HepG2 (cell line): ENCODE results near the gene PLK5. TPM values are rescaled to one million over a fixed set of nuclear protein-coding genes. Genes with fewer than 3 reads are reported as not detected.

ENCODE experiments used
- ATRX ChIP-seq: sonication (generic); formaldehyde crosslinking; IDR thresholded peaks from 2 replicates; pipeline ENCODE4 v1.4.0; 2020; ENCODE audit warnings: missing genetic modification reagents, borderline replicate concordance
- BRCA1 ChIP-seq: sonication (generic); formaldehyde crosslinking; IDR thresholded peaks from 2 replicates; pipeline ENCODE4 v1.4.0; 2020; ENCODE audit warnings: missing genetic modification reagents
- FOXK1 ChIP-seq: sonication (generic); formaldehyde crosslinking; IDR thresholded peaks from 2 replicates; pipeline ENCODE4 v1.4.0; 2020; ENCODE audit warnings: low read depth, missing genetic modification reagents, borderline replicate concordance
- GABPA ChIP-seq, 2 experiments: IDR thresholded peaks; 2 replicates each; pipeline ENCODE4 v1.6.1; 2011 to 2016; ENCODE audit warnings: low read depth in 2 of 2, low read length in 1 of 2, missing biosample characterization in 1 of 2, missing genetic modification characterization in 1 of 2
- HDAC2 ChIP-seq: sonication (generic); formaldehyde crosslinking; IDR thresholded peaks from 2 replicates; pipeline ENCODE4 v1.4.0; 2020; ENCODE audit warnings: missing genetic modification reagents
- HOMEZ ChIP-seq: IDR thresholded peaks from 2 replicates; pipeline ENCODE4 v1.6.1; 2016; ENCODE audit warnings: low read depth
- KLF15 ChIP-seq: sonication (generic); formaldehyde crosslinking; IDR thresholded peaks from 2 replicates; pipeline ENCODE4 v1.8.1; 2023; ENCODE audit warnings: borderline replicate concordance, mild to moderate bottlenecking, inconsistent platforms, missing genetic modification reagents, mixed read lengths
- PLRG1 ChIP-seq: fragments of 450-650 bp; conservative IDR thresholded peaks from 2 replicates; pipeline ENCODE4 v1.6.1; 2016
- PTBP1 ChIP-seq: fragments of 200-400 bp; formaldehyde crosslinking; IDR thresholded peaks from 2 replicates; pipeline ENCODE4 v1.6.1; 2018; ENCODE audit warnings: low read length, low read depth; ENCODE audit not compliant: poor library complexity, severe bottlenecking
- RAD21 ChIP-seq: fragments of 450-650 bp; formaldehyde crosslinking; IDR thresholded peaks from 2 replicates; pipeline ENCODE4 v1.5.0; 2020; ENCODE audit warnings: mild to moderate bottlenecking
- SALL1 ChIP-seq: sonication (generic); formaldehyde crosslinking; IDR thresholded peaks from 2 replicates; pipeline ENCODE4 v1.8.0; 2022; ENCODE audit warnings: mild to moderate bottlenecking, missing genetic modification reagents
- XRCC5 ChIP-seq: fragments of 200-400 bp; formaldehyde crosslinking; optimal IDR thresholded peaks from 2 replicates; pipeline ENCODE3; 2017; ENCODE audit warnings: mild to moderate bottlenecking, low read length
- YY1 ChIP-seq: IDR thresholded peaks from 2 replicates; pipeline ENCODE4 v1.6.1; 2011; ENCODE audit warnings: low read length, low read depth, moderate library complexity, mild to moderate bottlenecking; ENCODE audit not compliant: insufficient read depth, insufficient replicate concordance
- ZBTB1 ChIP-seq: sonication (generic); formaldehyde crosslinking; IDR thresholded peaks from 2 replicates; pipeline ENCODE4 v1.4.0; 2020; ENCODE audit warnings: missing genetic modification reagents, borderline replicate concordance
- ZNF143 ChIP-seq: sonication (generic); formaldehyde crosslinking; IDR thresholded peaks from 2 replicates; pipeline ENCODE4 v1.4.0; 2020; ENCODE audit warnings: missing genetic modification reagents
- ZNF280D ChIP-seq: sonication (generic); formaldehyde crosslinking; IDR thresholded peaks from 2 replicates; pipeline ENCODE4 v1.5.1; 2020; ENCODE audit warnings: mild to moderate bottlenecking, missing genetic modification reagents
- ZNF629 ChIP-seq: sonication (generic); formaldehyde crosslinking; conservative IDR thresholded peaks from 2 replicates; pipeline ENCODE4 v1.5.0; 2020; ENCODE audit warnings: missing genetic modification reagents
- ZNF703 ChIP-seq: sonication (generic); formaldehyde crosslinking; IDR thresholded peaks from 2 replicates; pipeline ENCODE4 v1.5.1; 2020; ENCODE audit warnings: missing genetic modification reagents, mild to moderate bottlenecking, moderate library complexity, borderline replicate concordance
- ZSCAN5A ChIP-seq: sonication (generic); formaldehyde crosslinking; IDR thresholded peaks from 2 replicates; pipeline ENCODE4 v1.8.0; 2022; ENCODE audit warnings: mild to moderate bottlenecking, missing genetic modification reagents, borderline replicate concordance
- polyA plus RNA-seq, 8 experiments: library from polyadenylated mRNA; depleted of rRNA in 3 of 8; stranded (reverse) in 7 of 8; unstranded in 1 of 8; fragments of >200 nt; fragmentation: Illumina TruSeq in 4 of 8; extraction: Trizol in 4 of 8; gene quantifications; 2 replicates each; pipeline versions ENCODE4 v1.2.1 to v1.2.3, GENCODE V29; 2011 to 2016; ENCODE audit warnings: low read depth in 4 of 8, missing spikeins in 1 of 8, mixed read lengths in 1 of 8; ENCODE audit not compliant: insufficient read depth in 1 of 8
- total RNA-seq, 5 experiments: library from RNA; depleted of rRNA; stranded (reverse); fragments of >200 nt; fragmentation: Illumina TruSeq; extraction: Trizol; gene quantifications; 2 replicates each; pipeline ENCODE4 v1.2.3, GENCODE V29; 2016; ENCODE audit warnings: low read depth in 1 of 5
- TF ChIP-seq, protein P1 (sequence below): sonication (generic); formaldehyde crosslinking; IDR thresholded peaks from 2 replicates; pipeline ENCODE4 v1.5.0; 2020; ENCODE audit warnings: mild to moderate bottlenecking, missing genetic modification reagents

Gene PLK5
- total and polyA plus RNA-seq, 2 of the 13 experiments (the other 11 are each of a cell fraction or from before 2014, with no cell fraction given): not detected

DNA sequence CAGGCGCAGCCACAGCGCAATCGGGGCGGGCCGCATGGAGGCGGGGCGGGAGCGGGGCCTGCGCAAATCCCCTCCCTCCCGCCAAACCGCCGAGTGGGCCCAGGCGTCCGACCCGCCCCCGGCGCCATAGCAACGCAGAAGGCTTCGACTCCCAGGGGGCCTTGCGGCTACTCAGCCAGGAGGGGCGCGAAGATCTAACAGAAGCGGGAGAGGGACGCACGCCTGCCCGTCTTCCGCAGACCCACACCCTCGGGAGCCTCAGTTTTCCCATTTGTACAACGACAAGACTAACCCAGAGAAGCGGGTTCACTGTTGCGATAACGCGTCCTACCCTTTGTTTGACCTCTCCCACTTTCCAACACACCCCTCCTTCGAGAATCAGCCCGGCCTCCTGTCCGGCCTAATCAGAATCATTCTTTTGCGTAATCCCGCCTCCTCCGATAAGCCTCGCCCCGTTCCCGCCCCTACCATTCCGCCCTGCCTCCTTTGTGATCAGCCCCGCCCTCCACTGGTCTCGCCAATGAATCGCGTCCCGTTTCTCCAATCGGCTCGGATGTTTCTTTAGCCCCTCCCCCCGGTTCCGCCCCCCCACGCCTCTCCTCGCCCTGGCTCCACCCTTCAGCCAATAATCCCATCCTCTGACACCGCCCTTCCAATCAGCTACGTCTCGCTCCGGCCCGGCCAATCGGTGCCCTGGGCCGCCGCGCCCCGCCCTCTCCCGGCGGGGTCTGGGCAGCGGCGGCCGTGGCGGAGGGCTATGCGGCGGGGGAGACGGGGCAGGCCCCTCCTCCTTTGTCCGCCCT lies 33.4 kb upstream of the PLK5 start, which contains the start of gene PCSK4 (continued):
- TF ChIP-seq RAD21 (peak; percentile 36; the same call in 1 of the 2 replicates), ZNF629 (CRISPR knock-in tag) (no peak), HDAC2 (peak; percentile 54; the same call in 1 of the 2 replicates), YY1 (peak; percentile 31), GABPA (IDR thresholded peaks at IDR 0.05; ENCODE audit: low read depth, low read length) (no peak), GABPA (CRISPR knock-in tag; IDR thresholded peaks at IDR 0.05; ENCODE audit: low read depth) (0 out of 2 replicates have a peak, but pooled peaks have one; percentile 12), ZBTB1 (CRISPR knock-in tag) (no peak), PTBP1 (no peak), ZNF143 (CRISPR knock-in tag) (peak; percentile 90), ZNF703 (CRISPR knock-in tag) (no peak), SALL1 (CRISPR knock-in tag) (peak; percentile 57; the same call in 1 of the 2 replicates), PLRG1 (no peak), ZSCAN5A (CRISPR knock-in tag) (no peak), KLF15 (CRISPR knock-in tag) (no peak), HOMEZ (CRISPR knock-in tag) (no peak), XRCC5 (peak; percentile 56), ZNF280D (CRISPR knock-in tag) (no peak), ATRX (CRISPR knock-in tag) (no peak), FOXK1 (CRISPR knock-in tag) (peak; percentile 23; the same call in 1 of the 2 replicates), BRCA1 (CRISPR knock-in tag) (no peak)
- TF ChIP-seq, protein P1, sequence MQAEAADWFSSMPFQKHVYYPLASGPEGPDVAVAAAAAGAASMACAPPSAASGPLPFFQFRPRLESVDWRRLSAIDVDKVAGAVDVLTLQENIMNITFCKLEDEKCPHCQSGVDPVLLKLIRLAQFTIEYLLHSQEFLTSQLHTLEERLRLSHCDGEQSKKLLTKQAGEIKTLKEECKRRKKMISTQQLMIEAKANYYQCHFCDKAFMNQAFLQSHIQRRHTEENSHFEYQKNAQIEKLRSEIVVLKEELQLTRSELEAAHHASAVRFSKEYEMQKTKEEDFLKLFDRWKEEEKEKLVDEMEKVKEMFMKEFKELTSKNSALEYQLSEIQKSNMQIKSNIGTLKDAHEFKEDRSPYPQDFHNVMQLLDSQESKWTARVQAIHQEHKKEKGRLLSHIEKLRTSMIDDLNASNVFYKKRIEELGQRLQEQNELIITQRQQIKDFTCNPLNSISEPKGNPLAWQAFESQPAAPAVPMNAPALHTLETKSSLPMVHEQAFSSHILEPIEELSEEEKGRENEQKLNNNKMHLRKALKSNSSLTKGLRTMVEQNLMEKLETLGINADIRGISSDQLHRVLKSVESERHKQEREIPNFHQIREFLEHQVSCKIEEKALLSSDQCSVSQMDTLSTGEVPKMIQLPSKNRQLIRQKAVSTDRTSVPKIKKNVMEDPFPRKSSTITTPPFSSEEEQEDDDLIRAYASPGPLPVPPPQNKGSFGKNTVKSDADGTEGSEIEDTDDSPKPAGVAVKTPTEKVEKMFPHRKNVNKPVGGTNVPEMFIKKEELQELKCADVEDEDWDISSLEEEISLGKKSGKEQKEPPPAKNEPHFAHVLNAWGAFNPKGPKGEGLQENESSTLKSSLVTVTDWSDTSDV (CRISPR knock-in tag): no peak
